DMS 273 treated with DMSO at 0.1 percent for 48 hours (cell line): ENCODE data around the gene ACAA2.
"Not testable (repeated sequence)": the region's sequence is repeated elsewhere in the genome, so short reads cannot be mapped to it uniquely, and the experiment has no call there.

Experiments
- DNase-seq: peaks from one replicate; lab custom pipeline; 2025; lab: John Stamatoyannopoulos, UW

ACAA2 gene

GRCh38 chr18:49811151-49811938 is 2.0 kb downstream of the ACAA2 start:
- DNase-seq = no peak

- DNase-seq = not testable (repeated sequence)
Observed at GRCh38 chr18:49808553-49809191, 4.7 kb downstream of the ACAA2 start.

GRCh38 chr18:49804096-49804495 is 9.2 kb downstream of the ACAA2 start:
- no peak for DNase-seq

- no peak for DNase-seq
Observed at GRCh38 chr18:49802623-49803022, 10.7 kb downstream of the ACAA2 start.

- DNase-seq = not testable (repeated sequence)
Observed at GRCh38 chr18:49800491-49800890, 12.8 kb downstream of the ACAA2 start.

GRCh38 chr18:49799806-49800205 is 13.5 kb downstream of the ACAA2 start:
- DNase-seq = not testable (repeated sequence)

GRCh38 chr18:49798001-49798400 is 15.3 kb downstream of the ACAA2 start:
- no peak for DNase-seq

GRCh38 chr18:49795612-49796552 is 17.5 kb downstream of the ACAA2 start:
- no peak for DNase-seq

GRCh38 chr18:49794743-49795142 is 18.6 kb downstream of the ACAA2 start:
- DNase-seq = no peak

GRCh38 chr18:49789560-49790134 is 23.7 kb downstream of the ACAA2 start:
- not testable (repeated sequence) for DNase-seq

GRCh38 chr18:49788327-49788898 is 24.9 kb downstream of the ACAA2 start:
- DNase-seq = no peak

- DNase-seq = no peak
Observed at GRCh38 chr18:49786019-49786720, 27.2 kb downstream of the ACAA2 start.

GRCh38 chr18:49784427-49785185 is 28.7 kb downstream of the ACAA2 start:
- DNase-seq = no peak

- not testable (repeated sequence) for DNase-seq
Observed at GRCh38 chr18:49783631-49784030, 29.7 kb downstream of the ACAA2 start.

- no peak for DNase-seq
Observed at GRCh38 chr18:49778826-49779465, 34.4 kb downstream of the ACAA2 start.

GRCh38 chr18:49769047-49769728 is 44.1 kb downstream of the ACAA2 start:
- DNase-seq = no peak

GRCh38 chr18:49768051-49768391 is 45.3 kb downstream of the ACAA2 start:
- no peak for DNase-seq

GRCh38 chr18:49767111-49768050 is 46.0 kb downstream of the ACAA2 start:
- DNase-seq = no peak
